DMS53 treated with DMSO at 0.1 percent for 48 hours (cell line): ENCODE results near the gene KCNG2.
A peak's percentile ranks its signal among the peaks of the same experiment; 100 is the strongest.
"Not testable (repeated sequence)": the region's sequence is repeated elsewhere in the genome, so short reads cannot be mapped to it uniquely, and the experiment has no call there.

ENCODE experiments used
- DNase-seq: peaks from one replicate; lab custom pipeline; 2025; ENCODE audit not compliant: unreplicated experiment; lab: John Stamatoyannopoulos, UW

The KCNG2 gene

GRCh38 chr18:79851489-79851888 is 53.8 kb downstream of the KCNG2 start:
- no peak for DNase-seq

GRCh38 chr18:79851950-79852349 is 54.2 kb downstream of the KCNG2 start:
- DNase-seq: no peak

GRCh38 chr18:79852561-79853302 is 55.0 kb downstream of the KCNG2 start:
- DNase-seq: no peak

- DNase-seq: no peak
Measured at GRCh38 chr18:79853303-79853992, 55.7 kb downstream of the KCNG2 start.

- no peak for DNase-seq
Measured at GRCh38 chr18:79853993-79854364, 56.2 kb downstream of the KCNG2 start.

GRCh38 chr18:79855147-79855933 is 57.6 kb downstream of the KCNG2 start:
- DNase-seq: peak; percentile 90

- DNase-seq: peak; percentile 85
Measured at GRCh38 chr18:79856119-79857007, 58.6 kb downstream of the KCNG2 start.

- peak; percentile 48 for DNase-seq
Measured at GRCh38 chr18:79857082-79857671, 59.4 kb downstream of the KCNG2 start.

GRCh38 chr18:79859314-79859713 is 61.6 kb downstream of the KCNG2 start:
- no peak for DNase-seq

- no peak for DNase-seq
Measured at GRCh38 chr18:79861687-79862086, 63.9 kb downstream of the KCNG2 start.

- DNase-seq: no peak
Measured at GRCh38 chr18:79862562-79862961, 64.8 kb downstream of the KCNG2 start.

GRCh38 chr18:79863161-79864005 is 65.6 kb downstream of the KCNG2 start:
- no peak for DNase-seq

GRCh38 chr18:79864006-79864725 is 66.4 kb downstream of the KCNG2 start:
- no peak for DNase-seq

GRCh38 chr18:79864955-79865354 is 67.2 kb downstream of the KCNG2 start:
- not testable (repeated sequence) for DNase-seq

GRCh38 chr18:79865951-79866350 is 68.2 kb downstream of the KCNG2 start:
- not testable (repeated sequence) for DNase-seq

GRCh38 chr18:79866889-79867574 is 69.3 kb downstream of the KCNG2 start:
- no peak for DNase-seq

- no peak for DNase-seq
Measured at GRCh38 chr18:79867666-79868065, 69.9 kb downstream of the KCNG2 start.

GRCh38 chr18:79868168-79868784 is 70.5 kb downstream of the KCNG2 start:
- DNase-seq: no peak
